Neutrophil (primary cell): ENCODE measurements around the gene OBSCN.
"Not testable (repeated sequence)": the region's sequence is repeated elsewhere in the genome, so short reads cannot be mapped to it uniquely, and the experiment has no call there.

Source experiments
- H3K27ac ChIP-seq: fragments of 200-600 bp; sonication (generic); 2 replicates; pipeline ENCODE4 v1.5.1; 2016; ENCODE audit warnings: mild to moderate bottlenecking, moderate library complexity
- H3K27me3 ChIP-seq: fragments of 200-600 bp; sonication (generic); 2 replicates; pipeline ENCODE4 v1.6.0; 2016; ENCODE audit warnings: mild to moderate bottlenecking
- H3K36me3 ChIP-seq: fragments of 200-600 bp; sonication (generic); 2 replicates; pipeline ENCODE4 v1.5.1; 2017
- H3K4me1 ChIP-seq, 2 experiments: fragments of 200-600 bp in 1 of 2; sonication (generic) in 1 of 2; 1 replicate in 1 of 2; 2 replicates in 1 of 2; pipeline versions ENCODE4 v1.5.1 to v1.6.1; 2013 to 2016; ENCODE audit warnings: low read depth in 1 of 2, low read length in 1 of 2, mild to moderate bottlenecking in 1 of 2, moderate library complexity in 1 of 2; ENCODE audit not compliant: control insufficient read depth in 1 of 2, insufficient read depth in 1 of 2
- H3K4me3 ChIP-seq, 2 experiments: fragments of 200-600 bp in 1 of 2; sonication (generic) in 1 of 2; 1 replicate in 1 of 2; 2 replicates in 1 of 2; pipeline ENCODE4 v1.5.1; 2013 to 2016; ENCODE audit warnings: low read depth in 1 of 2, low read length in 1 of 2, mild to moderate bottlenecking in 1 of 2, moderate library complexity in 1 of 2
- H3K9me3 ChIP-seq: fragments of 200-600 bp; sonication (generic); 2 replicates; pipeline ENCODE4 v1.5.1; 2016
- CTCF ChIP-seq: fragments of 200-600 bp; sonication (generic); IDR thresholded peaks from 2 replicates; pipeline ENCODE4 v1.5.1; 2016; ENCODE audit warnings: antibody characterized with exemption

Gene OBSCN

DNA sequence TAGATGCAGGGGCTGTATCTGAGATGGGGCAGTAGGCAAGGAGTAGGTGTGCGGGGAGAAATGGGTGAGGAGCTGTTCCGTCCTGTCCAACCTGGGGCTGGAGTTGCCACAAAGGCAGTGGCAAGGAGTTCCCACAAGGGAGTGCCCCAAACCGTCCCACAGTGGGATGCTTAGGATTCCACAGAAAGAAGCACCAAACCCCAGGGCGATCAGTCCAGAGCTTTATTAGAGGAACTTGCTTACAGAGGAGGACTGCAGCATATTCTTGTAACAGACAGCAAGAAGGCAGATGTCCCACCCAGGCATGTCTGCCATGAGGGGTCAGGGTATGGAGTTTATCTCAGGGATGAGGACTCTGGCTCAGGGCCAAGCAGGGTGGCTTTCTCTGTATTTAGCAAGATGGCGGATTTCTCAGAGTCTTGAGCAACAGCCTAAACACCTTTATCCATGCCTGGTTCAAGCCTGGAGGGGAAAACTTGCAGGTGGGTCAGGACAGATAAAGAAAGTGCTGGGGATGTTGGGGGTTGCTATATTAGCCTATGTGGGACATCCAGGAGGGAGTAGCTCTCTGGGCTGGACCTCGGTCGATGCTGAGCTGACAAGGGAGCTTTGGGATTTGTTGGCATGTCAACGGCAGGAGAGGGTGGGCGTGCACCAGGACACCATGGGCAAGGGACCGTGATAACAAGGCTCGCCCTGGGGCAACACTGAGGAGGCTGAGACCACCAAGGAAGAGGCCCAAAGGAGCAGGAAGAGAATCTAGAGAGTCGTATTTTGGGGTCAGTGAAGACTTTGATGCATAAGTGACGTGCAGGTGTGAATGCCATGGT, 32.8 kb downstream of the OBSCN start:
- no peak overlapping the region for H3K27ac ChIP-seq
- no peak for TF ChIP-seq CTCF

DNA sequence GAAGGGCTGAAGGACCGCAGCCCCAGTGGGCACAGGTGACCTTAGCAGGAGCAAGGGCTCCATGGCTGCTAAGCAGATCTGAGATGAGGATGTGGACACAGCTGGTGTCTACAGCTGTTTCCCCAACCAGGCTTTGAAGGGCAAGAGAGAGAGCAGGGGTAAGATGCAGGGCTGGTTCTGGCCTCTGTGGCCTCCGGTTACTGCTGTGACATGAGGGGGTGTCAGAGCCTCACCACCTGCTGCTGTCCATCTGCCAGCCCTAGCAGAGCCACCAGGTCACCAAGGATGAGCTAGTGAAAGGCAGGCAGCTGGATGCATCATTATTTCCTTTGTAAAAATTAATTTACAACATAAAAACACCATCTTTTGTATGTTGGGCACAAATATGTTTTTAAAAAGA, 33.4 kb downstream of the OBSCN start:
- TF ChIP-seq CTCF: no peak
- Histone ChIP-seq H3K27me3 (no peaks in the 10 kb centered on the region), H3K27ac (no peak overlapping the region), H3K4me3 (no peak overlapping the region), H3K36me3 (no peaks in the 10 kb centered on the region), H3K4me1 (no peaks in the 10 kb centered on the region), H3K9me3 (no peaks in the 10 kb centered on the region)

More for the DNA sequence above, 32.8 kb downstream of the OBSCN start:
- Histone ChIP-seq H3K36me3 (no peaks in the 10 kb centered on the region), H3K4me3 (no peak overlapping the region), H3K27me3 (no peaks in the 10 kb centered on the region), H3K4me1 (no peaks in the 10 kb centered on the region), H3K9me3 (no peaks in the 10 kb centered on the region)

GRCh38 chr1:228242409-228242808, 34.6 kb downstream of the OBSCN start:
- Histone ChIP-seq H3K9me3 (no peaks in the 10 kb centered on the region), H3K4me3 (no peak overlapping the region), H3K4me1 (no peaks in the 10 kb centered on the region), H3K36me3 (no peaks in the 10 kb centered on the region), H3K27ac (no peak overlapping the region), H3K27me3 (no peaks in the 10 kb centered on the region)
- no peak for TF ChIP-seq CTCF

DNA sequence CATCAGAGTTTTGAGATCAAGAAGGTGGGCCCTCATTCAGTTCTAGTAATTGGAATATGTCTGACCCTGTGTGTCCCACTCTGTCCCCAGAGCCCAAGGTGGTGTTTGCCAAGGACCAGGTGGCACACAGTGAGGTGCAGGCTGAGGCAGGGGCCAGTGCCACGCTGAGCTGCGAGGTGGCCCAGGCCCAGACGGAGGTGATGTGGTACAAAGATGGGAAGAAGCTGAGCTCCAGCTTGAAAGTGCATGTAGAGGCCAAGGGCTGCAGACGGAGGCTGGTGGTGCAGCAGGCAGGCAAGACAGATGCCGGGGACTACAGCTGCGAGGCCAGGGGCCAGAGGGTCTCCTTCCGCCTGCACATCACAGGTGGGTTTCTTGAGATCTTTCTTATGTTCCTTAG, 35.2 kb downstream of the OBSCN start:
- H3K27ac ChIP-seq: no peak overlapping the region
- no peaks in the 10 kb centered on the region for H3K9me3 ChIP-seq
- H3K36me3 ChIP-seq: no peaks in the 10 kb centered on the region
- TF ChIP-seq CTCF: no peak
- no peaks in the 10 kb centered on the region for H3K27me3 ChIP-seq
- H3K4me1 ChIP-seq: no peaks in the 10 kb centered on the region
- H3K4me3 ChIP-seq: no peak overlapping the region

DNA sequence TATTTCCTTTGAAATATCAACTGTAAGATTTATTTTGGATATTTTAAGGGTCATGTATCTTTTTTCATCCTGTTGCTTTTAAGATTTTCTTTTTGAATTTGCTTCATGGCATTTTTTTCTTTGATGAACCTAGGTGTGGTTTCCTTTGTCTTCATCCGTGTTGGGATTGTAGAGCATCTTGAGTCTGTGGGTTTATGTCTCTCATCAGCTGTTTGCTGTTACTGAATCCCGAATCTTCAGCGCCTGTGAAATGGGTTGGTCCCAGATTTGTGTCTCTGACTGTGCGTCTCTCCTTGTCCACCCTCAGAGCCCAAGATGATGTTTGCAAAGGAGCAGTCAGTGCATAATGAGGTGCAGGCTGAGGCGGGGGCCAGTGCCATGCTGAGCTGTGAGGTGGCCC, 36.1 kb downstream of the OBSCN start:
- H3K4me3 ChIP-seq, H3K36me3 ChIP-seq, H3K27me3 ChIP-seq, H3K4me1 ChIP-seq, H3K27ac ChIP-seq, H3K9me3 ChIP-seq: not testable (repeated sequence)

DNA sequence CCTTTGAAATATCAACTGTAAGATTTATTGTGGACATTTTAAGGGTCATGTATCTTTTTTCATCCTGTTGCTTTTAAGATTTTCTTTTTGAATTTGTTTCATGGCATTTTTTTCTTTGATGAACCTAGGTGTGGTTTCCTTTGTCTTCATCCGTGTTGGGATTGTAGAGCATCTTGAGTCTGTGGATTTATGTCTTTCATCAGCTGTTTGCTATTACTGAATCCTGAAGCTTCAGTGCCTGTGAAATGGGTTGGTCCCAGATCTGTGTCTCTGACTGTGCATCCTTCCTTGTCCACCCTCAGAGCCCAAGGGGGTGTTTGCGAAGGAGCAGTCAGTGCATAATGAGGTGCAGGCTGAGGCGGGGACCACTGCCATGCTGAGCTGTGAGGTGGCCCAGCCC, 37.3 kb downstream of the OBSCN start:
- Histone ChIP-seq H3K36me3 (no peaks in the 10 kb centered on the region), H3K9me3 (no peaks in the 10 kb centered on the region)

More for the DNA sequence above, 37.3 kb downstream of the OBSCN start:
- Histone ChIP-seq H3K27ac (no peak overlapping the region), H3K4me3 (no peak overlapping the region), H3K4me1 (no peaks in the 10 kb centered on the region), H3K27me3 (no peaks in the 10 kb centered on the region)
- TF ChIP-seq CTCF: no peak
